ENCODE results near the gene LRFN5. TPM values are rescaled to one million over a fixed set of nuclear protein-coding genes. Genes with fewer than 3 reads are reported as not detected.

LRFN5 gene
- total RNA-seq, 1 experiment from 2014 or later = 9.8 TPM

DNA sequence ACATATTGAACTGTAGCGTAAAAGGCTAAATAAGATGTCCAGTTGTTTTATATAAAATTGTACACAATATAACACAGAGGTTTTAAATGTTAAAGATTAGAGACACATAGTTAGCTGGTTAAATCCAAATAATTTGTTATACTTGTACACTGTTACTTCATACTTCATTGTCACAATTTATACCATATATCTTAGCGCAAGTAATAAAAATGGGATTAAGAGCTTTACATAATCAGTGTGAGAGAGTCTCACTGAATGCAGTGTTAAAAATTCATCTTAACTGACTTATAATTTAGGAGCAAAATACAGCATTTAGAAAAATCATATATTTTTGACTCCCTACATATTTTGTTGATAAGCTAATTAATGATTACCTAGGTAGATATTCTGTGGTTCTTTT is 36.1 kb downstream of the LRFN5 start:
- no peaks in the 10 kb centered on the region for H3K4me1 ChIP-seq (ENCODE audit: control insufficient read depth, insufficient read depth, low read length)
- DNase-seq (ENCODE audit: low read depth, low spot score) = no peak
- no peaks in the 10 kb centered on the region; the same call in 1 of the 2 replicates for H3K36me3 ChIP-seq (ENCODE audit: control insufficient read depth, insufficient read depth, low read length)
- ATAC-seq = no peak
- no peak overlapping the region for H3K4me3 ChIP-seq (ENCODE audit: low read depth in 2 of 2, low read length in 2 of 2)
- no peak for TF ChIP-seq TCF7L2 (IDR thresholded peaks at IDR 0.05; ENCODE audit: low read depth, low read length)
- TF ChIP-seq SIN3A (IDR thresholded peaks at IDR 0.05; ENCODE audit: borderline replicate concordance, insufficient read depth, low read depth, low read length) = no peak
- TF ChIP-seq, protein P1, sequence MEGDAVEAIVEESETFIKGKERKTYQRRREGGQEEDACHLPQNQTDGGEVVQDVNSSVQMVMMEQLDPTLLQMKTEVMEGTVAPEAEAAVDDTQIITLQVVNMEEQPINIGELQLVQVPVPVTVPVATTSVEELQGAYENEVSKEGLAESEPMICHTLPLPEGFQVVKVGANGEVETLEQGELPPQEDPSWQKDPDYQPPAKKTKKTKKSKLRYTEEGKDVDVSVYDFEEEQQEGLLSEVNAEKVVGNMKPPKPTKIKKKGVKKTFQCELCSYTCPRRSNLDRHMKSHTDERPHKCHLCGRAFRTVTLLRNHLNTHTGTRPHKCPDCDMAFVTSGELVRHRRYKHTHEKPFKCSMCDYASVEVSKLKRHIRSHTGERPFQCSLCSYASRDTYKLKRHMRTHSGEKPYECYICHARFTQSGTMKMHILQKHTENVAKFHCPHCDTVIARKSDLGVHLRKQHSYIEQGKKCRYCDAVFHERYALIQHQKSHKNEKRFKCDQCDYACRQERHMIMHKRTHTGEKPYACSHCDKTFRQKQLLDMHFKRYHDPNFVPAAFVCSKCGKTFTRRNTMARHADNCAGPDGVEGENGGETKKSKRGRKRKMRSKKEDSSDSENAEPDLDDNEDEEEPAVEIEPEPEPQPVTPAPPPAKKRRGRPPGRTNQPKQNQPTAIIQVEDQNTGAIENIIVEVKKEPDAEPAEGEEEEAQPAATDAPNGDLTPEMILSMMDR (IDR thresholded peaks at IDR 0.05) = no peak
- TF ChIP-seq, protein P2, sequence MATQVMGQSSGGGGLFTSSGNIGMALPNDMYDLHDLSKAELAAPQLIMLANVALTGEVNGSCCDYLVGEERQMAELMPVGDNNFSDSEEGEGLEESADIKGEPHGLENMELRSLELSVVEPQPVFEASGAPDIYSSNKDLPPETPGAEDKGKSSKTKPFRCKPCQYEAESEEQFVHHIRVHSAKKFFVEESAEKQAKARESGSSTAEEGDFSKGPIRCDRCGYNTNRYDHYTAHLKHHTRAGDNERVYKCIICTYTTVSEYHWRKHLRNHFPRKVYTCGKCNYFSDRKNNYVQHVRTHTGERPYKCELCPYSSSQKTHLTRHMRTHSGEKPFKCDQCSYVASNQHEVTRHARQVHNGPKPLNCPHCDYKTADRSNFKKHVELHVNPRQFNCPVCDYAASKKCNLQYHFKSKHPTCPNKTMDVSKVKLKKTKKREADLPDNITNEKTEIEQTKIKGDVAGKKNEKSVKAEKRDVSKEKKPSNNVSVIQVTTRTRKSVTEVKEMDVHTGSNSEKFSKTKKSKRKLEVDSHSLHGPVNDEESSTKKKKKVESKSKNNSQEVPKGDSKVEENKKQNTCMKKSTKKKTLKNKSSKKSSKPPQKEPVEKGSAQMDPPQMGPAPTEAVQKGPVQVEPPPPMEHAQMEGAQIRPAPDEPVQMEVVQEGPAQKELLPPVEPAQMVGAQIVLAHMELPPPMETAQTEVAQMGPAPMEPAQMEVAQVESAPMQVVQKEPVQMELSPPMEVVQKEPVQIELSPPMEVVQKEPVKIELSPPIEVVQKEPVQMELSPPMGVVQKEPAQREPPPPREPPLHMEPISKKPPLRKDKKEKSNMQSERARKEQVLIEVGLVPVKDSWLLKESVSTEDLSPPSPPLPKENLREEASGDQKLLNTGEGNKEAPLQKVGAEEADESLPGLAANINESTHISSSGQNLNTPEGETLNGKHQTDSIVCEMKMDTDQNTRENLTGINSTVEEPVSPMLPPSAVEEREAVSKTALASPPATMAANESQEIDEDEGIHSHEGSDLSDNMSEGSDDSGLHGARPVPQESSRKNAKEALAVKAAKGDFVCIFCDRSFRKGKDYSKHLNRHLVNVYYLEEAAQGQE (IDR thresholded peaks at IDR 0.05; ENCODE audit: insufficient read depth in 1 of 2, low read depth in 2 of 2, low read length in 1 of 2) = no peak
- no peak for TF ChIP-seq POLR2AphosphoS5 (IDR thresholded peaks at IDR 0.05; ENCODE audit: low read depth, low read length)
- H3K27me3 ChIP-seq (ENCODE audit: control insufficient read depth, insufficient read depth, low read length) = no peaks in the 10 kb centered on the region
- H3K9me3 ChIP-seq (ENCODE audit: control insufficient read depth, insufficient read depth, low read depth, low read length) = no peaks in the 10 kb centered on the region
- CTCF ChIA-PET = no interaction called here
- in situ Hi-C loops (cut with HindIII; ENCODE audit: low pct_unique_long_range_greater_than_20kb, low sequenced_read_pairs) = no loop called here
- no TSS peak for BruUV-seq (replicated peaks)
- H3K27ac ChIP-seq (ENCODE audit: low read length) = no peak overlapping the region
- intact Hi-C loops (cut with micrococcal nuclease; ENCODE audit: unreplicated experiment) = no loop called here
- POLR2A ChIA-PET = no interaction called here

DNA sequence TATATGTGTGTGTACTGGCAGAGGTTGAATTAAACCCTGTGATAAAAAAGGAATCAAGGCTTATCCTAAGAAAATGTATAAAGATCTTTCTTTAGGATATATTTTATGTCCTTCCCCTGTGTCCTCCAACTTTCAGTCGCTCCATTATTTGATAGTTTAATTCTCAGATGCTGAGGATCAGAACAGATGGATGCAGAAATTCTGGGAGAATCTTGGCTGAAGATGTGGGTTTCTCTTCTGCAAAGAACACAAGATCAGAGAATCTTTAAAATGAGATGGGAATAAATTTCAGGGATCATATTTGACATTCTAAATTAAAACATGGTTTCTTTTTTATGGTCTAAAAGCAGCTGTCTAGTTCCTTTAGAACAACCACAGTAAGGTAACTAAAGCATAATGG is 37.9 kb downstream of the LRFN5 start:
- no peaks in the 10 kb centered on the region; the same call in 1 of the 2 replicates for H3K36me3 ChIP-seq (ENCODE audit: control insufficient read depth, insufficient read depth, low read length)
- in situ Hi-C loops (cut with HindIII; ENCODE audit: low pct_unique_long_range_greater_than_20kb, low sequenced_read_pairs) (no loop called here), intact Hi-C loops (cut with micrococcal nuclease; ENCODE audit: unreplicated experiment) (no loop called here)
- ChIA-PET CTCF (no interaction called here), POLR2A (interaction anchor here (0.5 kb wide), 1 partner anchor 1695 kb away, joined by 3 read pairs; no protein-coding TSS in a partner anchor)
- no peak overlapping the region for H3K27ac ChIP-seq (ENCODE audit: low read length)
- no peak for ATAC-seq
- H3K9me3 ChIP-seq (ENCODE audit: control insufficient read depth, insufficient read depth, low read depth, low read length) = no peaks in the 10 kb centered on the region
- no peak for DNase-seq (ENCODE audit: low read depth, low spot score)
- no peaks in the 10 kb centered on the region for H3K4me1 ChIP-seq (ENCODE audit: control insufficient read depth, insufficient read depth, low read length)
- no TSS peak for BruUV-seq (replicated peaks)
- no peaks in the 10 kb centered on the region for H3K27me3 ChIP-seq (ENCODE audit: control insufficient read depth, insufficient read depth, low read length)
- TF ChIP-seq TCF7L2 (IDR thresholded peaks at IDR 0.05; ENCODE audit: low read depth, low read length) = no peak
- H3K4me3 ChIP-seq (ENCODE audit: low read depth in 2 of 2, low read length in 2 of 2) = no peak overlapping the region

DNA sequence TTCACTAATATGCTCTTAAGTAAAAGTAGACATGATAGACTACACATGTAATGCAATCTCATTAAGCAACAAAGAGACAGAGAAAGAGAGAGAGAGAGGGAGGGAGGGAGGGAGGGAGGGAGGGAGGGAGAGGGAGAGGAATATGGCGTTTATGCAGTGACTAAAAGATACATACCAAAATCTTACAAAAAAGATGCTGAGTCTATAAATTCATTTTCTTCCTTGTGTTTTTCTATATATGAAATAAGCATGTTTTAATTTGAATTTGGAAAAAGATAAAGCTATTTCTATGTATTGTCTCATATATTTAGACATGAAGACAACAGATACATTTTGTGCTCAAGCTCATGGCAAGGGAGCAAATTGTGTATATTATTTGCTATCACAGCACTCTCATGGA is 44.1 kb downstream of the LRFN5 start:
- Histone ChIP-seq H3K9me3 (ENCODE audit: control insufficient read depth, insufficient read depth, low read depth, low read length) (no peaks in the 10 kb centered on the region), H3K4me1 (ENCODE audit: control insufficient read depth, insufficient read depth, low read length) (no peaks in the 10 kb centered on the region), H3K4me3 (ENCODE audit: low read depth in 2 of 2, low read length in 2 of 2) (no peak overlapping the region), H3K36me3 (ENCODE audit: control insufficient read depth, insufficient read depth, low read length) (no peaks in the 10 kb centered on the region), H3K27ac (ENCODE audit: low read length) (no peak overlapping the region), H3K27me3 (ENCODE audit: control insufficient read depth, insufficient read depth, low read length) (no peaks in the 10 kb centered on the region)
- in situ Hi-C loops (cut with HindIII; ENCODE audit: low pct_unique_long_range_greater_than_20kb, low sequenced_read_pairs) (no loop called here), intact Hi-C loops (cut with micrococcal nuclease; ENCODE audit: unreplicated experiment) (no loop called here)
- ChIA-PET CTCF (no interaction called here), POLR2A (no interaction called here)
- BruUV-seq (replicated peaks) = no TSS peak
- no peak for ATAC-seq
- no peak for DNase-seq (ENCODE audit: low read depth, low spot score)
- no peak for TF ChIP-seq SIN3A (IDR thresholded peaks at IDR 0.05; ENCODE audit: borderline replicate concordance, insufficient read depth, low read depth, low read length)
- TF ChIP-seq POLR2AphosphoS5 (IDR thresholded peaks at IDR 0.05; ENCODE audit: low read depth, low read length) = no peak
- TF ChIP-seq, protein P2 (IDR thresholded peaks at IDR 0.05; ENCODE audit: insufficient read depth in 1 of 2, low read depth in 2 of 2, low read length in 1 of 2) = no peak
- TF ChIP-seq, protein P1 (IDR thresholded peaks at IDR 0.05) = no peak
- TF ChIP-seq TCF7L2 (IDR thresholded peaks at IDR 0.05; ENCODE audit: low read depth, low read length) = no peak

Data from Panc1 (cell line).